ENCODE results near the gene ARHGAP25. TPM values are rescaled to one million over a fixed set of nuclear protein-coding genes. Genes with fewer than 3 reads are reported as not detected.

ARHGAP25 gene
- total RNA-seq, 2 donors from 2014 or later = 4.2 to 6.6 TPM

- TF ChIP-seq POLR2A (IDR thresholded peaks at IDR 0.05) = no peak
- no peak for TF ChIP-seq CTCF (IDR thresholded peaks at IDR 0.05)
- H3K4me3 ChIP-seq = no peak overlapping the region
- DNase-seq = no peak
- no peak for ATAC-seq
- H3K36me3 ChIP-seq (replicated peaks in 1 of 2; ENCODE audit: insufficient read depth in 1 of 2, low read depth in 2 of 2) = no peaks in the 10 kb centered on the region
- intact Hi-C loops (cut with DNase I) = no loop called here
- 75 to 77% methylated on average over 1 of the region's 1 CpG for WGBS, 2 donors
- no peaks in the 10 kb centered on the region for H3K9me3 ChIP-seq
- H3K27ac ChIP-seq = peak overlapping the region in 1 of 4 donors; percentile 22
- no peaks in the 10 kb centered on the region for H3K4me1 ChIP-seq
- no peaks in the 10 kb centered on the region for H3K27me3 ChIP-seq
Observed at GRCh38 chr2:68737711-68738110, 3.1 kb downstream of the ARHGAP25 start.

- DNase-seq = no peak
- ATAC-seq = no peak
- Histone ChIP-seq H3K9me3 (no peaks in the 10 kb centered on the region), H3K4me1 (no peaks in the 10 kb centered on the region), H3K4me3 (no peak overlapping the region), H3K36me3 (replicated peaks in 1 of 2; ENCODE audit: insufficient read depth in 1 of 2, low read depth in 2 of 2) (no peaks in the 10 kb centered on the region), H3K27ac (no peak overlapping the region), H3K27me3 (no peaks in the 10 kb centered on the region)
- TF ChIP-seq POLR2A (IDR thresholded peaks at IDR 0.05) (no peak), CTCF (IDR thresholded peaks at IDR 0.05) (no peak)
- intact Hi-C loops (cut with DNase I) = no loop called here
- 73 to 74% methylated on average over 3 of the region's 3 CpGs for WGBS, 2 donors
Observed at GRCh38 chr2:68738906-68739594, 4.4 kb downstream of the ARHGAP25 start.

DNA sequence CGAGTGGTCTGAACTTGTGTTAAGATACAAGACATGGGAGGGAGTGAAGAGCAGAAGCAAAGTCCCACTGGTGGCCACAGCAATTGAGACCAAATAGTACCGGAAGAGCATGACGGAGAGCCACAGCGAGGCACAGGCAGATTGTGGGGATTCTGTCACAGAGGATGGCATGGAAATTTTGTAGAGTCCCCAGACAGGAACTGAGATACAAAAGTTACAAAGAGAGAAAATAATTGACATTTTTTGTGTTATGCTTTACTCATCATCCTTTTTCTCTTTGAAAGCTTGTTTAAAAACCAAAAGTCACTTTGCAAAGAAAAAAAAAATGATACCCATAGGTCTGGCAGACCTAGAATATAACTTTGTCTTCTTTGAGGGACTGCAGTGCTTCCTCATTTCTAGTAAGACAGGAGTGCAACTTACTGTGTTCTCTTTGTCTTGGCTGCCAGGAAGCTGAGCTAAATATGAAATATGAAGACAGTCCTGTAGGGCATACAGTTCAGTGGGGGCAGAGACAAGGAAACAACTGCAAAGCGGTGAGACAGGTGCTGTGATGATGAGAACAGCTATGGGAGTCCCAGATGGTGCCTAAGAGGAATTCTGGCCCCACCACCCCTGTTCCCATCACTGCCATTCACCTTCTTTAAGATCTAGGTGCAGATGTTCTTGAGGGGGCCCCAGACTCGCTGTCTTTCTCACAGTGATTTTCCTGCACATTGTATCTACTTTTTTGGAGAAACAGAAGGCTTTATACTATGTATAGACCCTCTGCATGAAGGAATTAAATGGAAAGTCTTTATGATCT lies 5.2 kb downstream of the ARHGAP25 start:
- intact Hi-C loops (cut with DNase I) = no loop called here

DNA sequence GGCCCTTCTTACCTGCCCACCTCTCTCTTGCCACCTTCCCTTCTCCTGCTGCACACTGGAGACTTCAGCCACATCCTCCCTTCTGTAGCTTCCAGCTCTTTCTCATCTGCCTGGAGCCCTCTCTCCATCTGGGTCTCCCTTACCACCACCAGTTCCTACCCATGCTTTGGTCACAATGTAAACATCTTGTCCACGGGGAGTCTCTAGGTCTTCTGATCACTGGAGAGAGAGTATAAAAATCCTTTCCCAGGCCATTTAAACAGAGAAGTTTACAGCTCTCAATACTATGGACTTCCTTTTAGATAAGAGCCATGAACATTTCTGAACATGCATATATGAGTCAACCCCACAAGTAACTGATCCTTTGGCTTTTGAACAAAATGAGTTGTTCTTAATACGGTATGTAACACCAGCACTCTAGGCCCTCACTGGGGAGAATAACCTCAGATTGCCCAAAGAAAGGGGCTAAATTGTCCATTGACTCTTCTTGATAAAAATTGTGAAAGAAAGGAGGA lies 5.8 kb downstream of the ARHGAP25 start:
- TF ChIP-seq CTCF (IDR thresholded peaks at IDR 0.05) (no peak), POLR2A (IDR thresholded peaks at IDR 0.05) (no peak)

More for the DNA sequence above, 5.2 kb downstream of the ARHGAP25 start:
- no peaks in the 10 kb centered on the region for H3K9me3 ChIP-seq
- H3K27ac ChIP-seq = peak overlapping the region in 1 of 4 donors; percentile 26
- H3K36me3 ChIP-seq (replicated peaks in 1 of 2; ENCODE audit: insufficient read depth in 1 of 2, low read depth in 2 of 2) = no peaks in the 10 kb centered on the region
- DNase-seq (no peak), ATAC-seq (no peak)
- 78 to 83% methylated on average over 6 of the region's 6 CpGs for WGBS, 2 donors
- H3K4me3 ChIP-seq = no peak overlapping the region
- no peak for TF ChIP-seq CTCF (IDR thresholded peaks at IDR 0.05)
- H3K27me3 ChIP-seq = no peaks in the 10 kb centered on the region
- no peaks in the 10 kb centered on the region for H3K4me1 ChIP-seq

More for the DNA sequence above, 5.8 kb downstream of the ARHGAP25 start:
- H3K4me3 ChIP-seq = no peak overlapping the region
- DNase-seq (no peak), ATAC-seq (no peak)
- H3K36me3 ChIP-seq (replicated peaks in 1 of 2; ENCODE audit: insufficient read depth in 1 of 2, low read depth in 2 of 2) = no peaks in the 10 kb centered on the region
- H3K27me3 ChIP-seq = no peaks in the 10 kb centered on the region
- WGBS, 2 donors = 44 to 51% methylated on average over 2 of the region's 2 CpGs
- H3K9me3 ChIP-seq = no peaks in the 10 kb centered on the region
- intact Hi-C loops (cut with DNase I) = no loop called here
- H3K4me1 ChIP-seq = no peaks in the 10 kb centered on the region
- H3K27ac ChIP-seq = peak overlapping the region in 1 of 4 donors; percentile 49

All from body of pancreas (tissue), 4 donors.